Karpas-422 (cell line): ENCODE measurements around the gene MAIP1. TPM values are rescaled to one million over a fixed set of nuclear protein-coding genes. Genes with fewer than 3 reads are reported as not detected.

Experiments
- DNase-seq: peaks from one replicate; pipeline ENCODE4 v3.0.0-alpha.2; 2015
- H2AFZ ChIP-seq: fragments of 200-600 bp; sonication (generic); 2 replicates; pipeline ENCODE4 v1.6.1; 2014; ENCODE audit warnings: antibody characterized with exemption, low read length, mixed read lengths
- H3K27ac ChIP-seq: fragments of 200-600 bp; sonication (generic); 2 replicates; pipeline ENCODE4 v1.5.1; 2014; ENCODE audit warnings: mild to moderate bottlenecking, low read length, moderate library complexity
- H3K27me3 ChIP-seq: fragments of 200-600 bp; sonication (generic); 2 replicates; pipeline ENCODE4 v1.6.1; 2014; ENCODE audit warnings: low read length, mixed read lengths
- H3K36me3 ChIP-seq: fragments of 200-600 bp; sonication (generic); 2 replicates; pipeline ENCODE4 v1.6.1; 2014; ENCODE audit warnings: low read length, mixed read lengths; ENCODE audit not compliant: insufficient read depth
- H3K4me1 ChIP-seq: fragments of 200-600 bp; sonication (generic); 2 replicates; pipeline ENCODE4 v1.6.1; 2014; ENCODE audit warnings: mild to moderate bottlenecking, low read length, mixed read lengths
- H3K4me2 ChIP-seq: fragments of 200-600 bp; sonication (generic); 2 replicates; pipeline ENCODE4 v1.6.1; 2014; ENCODE audit warnings: low read length, low read depth, mild to moderate bottlenecking; ENCODE audit not compliant: poor library complexity, severe bottlenecking
- H3K4me3 ChIP-seq: fragments of 200-600 bp; sonication (generic); 2 replicates; pipeline ENCODE4 v1.5.1; 2014; ENCODE audit warnings: mild to moderate bottlenecking, antibody characterized with exemption, low read length, mixed read lengths
- H3K79me2 ChIP-seq: fragments of 200-600 bp; sonication (generic); 2 replicates; pipeline ENCODE4 v1.6.1; 2014; ENCODE audit warnings: mild to moderate bottlenecking, low read length, mixed read lengths
- H3K9ac ChIP-seq: fragments of 200-600 bp; sonication (generic); 2 replicates; pipeline ENCODE4 v1.6.0; 2014; ENCODE audit warnings: low read length
- H3K9me2 ChIP-seq: fragments of 200-600 bp; sonication (generic), shearing (Covaris generic); replicated peaks from 2 replicates; pipeline ENCODE4 v1.6.0; 2014; ENCODE audit warnings: mild to moderate bottlenecking, low read length, moderate library complexity; ENCODE audit not compliant: insufficient read depth
- H3K9me3 ChIP-seq: fragments of 300-700, 200-600 bp; sonication (generic); 2 replicates; pipeline ENCODE4 v1.6.1; 2014; ENCODE audit warnings: low read length, mixed read lengths
- H4K20me1 ChIP-seq: fragments of 200-600 bp; sonication (generic); 2 replicates; pipeline ENCODE4 v1.6.1; 2014; ENCODE audit warnings: mild to moderate bottlenecking, antibody characterized with exemption, low read length, low read depth; ENCODE audit not compliant: insufficient read depth
- total RNA-seq: library from RNA; depleted of rRNA; stranded (reverse); fragments of >200 nt; shearing (Covaris generic); gene quantifications from 2 replicates; pipeline ENCODE4 v1.2.3, GENCODE V29; 2014; ENCODE audit warnings: low replicate concordance

Gene MAIP1
- total RNA-seq, 1 experiment from 2014 or later = 26.9 TPM

DNA sequence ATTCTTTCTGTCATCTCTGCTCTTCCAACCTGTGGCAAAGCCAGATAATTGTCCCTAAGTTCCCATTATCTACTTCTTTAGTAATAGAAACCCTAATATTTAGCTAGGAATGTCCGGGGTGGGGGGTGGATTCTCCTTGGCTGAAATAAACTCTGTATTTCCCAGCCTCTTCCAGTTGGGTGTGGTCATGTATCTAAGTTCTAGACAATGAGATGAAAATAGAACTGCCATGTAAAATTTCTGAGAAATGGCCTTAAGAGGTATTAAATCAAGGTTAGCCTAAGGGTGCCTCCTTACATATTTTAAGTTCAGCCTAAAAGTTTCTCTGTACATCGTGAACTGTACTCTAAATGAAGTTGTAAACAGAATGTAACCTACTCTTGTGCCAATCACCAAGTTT, 39.5 kb downstream of the MAIP1 start:
- H3K4me3 ChIP-seq = no peak overlapping the region
- no peaks in the 10 kb centered on the region for H3K9me3 ChIP-seq

DNA sequence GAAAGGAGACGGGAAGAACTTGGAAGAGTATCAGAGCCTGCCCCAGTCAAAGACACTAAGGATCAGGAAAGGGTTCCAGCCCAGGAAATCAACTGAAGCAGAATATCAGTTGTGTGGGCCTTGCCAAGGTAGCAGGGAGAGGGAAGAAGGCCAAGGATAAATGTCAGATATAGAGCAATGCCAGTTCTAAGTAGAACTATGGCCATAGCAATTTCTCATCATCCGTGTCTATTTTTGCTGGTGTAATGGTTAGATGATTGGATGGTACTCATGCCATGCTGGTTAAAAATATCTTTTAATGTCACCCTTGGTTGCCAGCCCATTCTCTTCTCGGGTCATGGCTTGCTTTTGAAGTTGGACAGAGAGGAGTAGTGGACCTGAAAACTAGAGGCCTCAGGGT, 41.9 kb downstream of the MAIP1 start:
- no peak for DNase-seq
- H4K20me1 ChIP-seq = no peaks in the 10 kb centered on the region
- no peaks in the 10 kb centered on the region for H3K79me2 ChIP-seq
- no peaks in the 10 kb centered on the region for H3K27me3 ChIP-seq
- no peak overlapping the region for H3K4me3 ChIP-seq
- no peak overlapping the region for H3K4me2 ChIP-seq
- no peaks in the 10 kb centered on the region for H3K9me2 ChIP-seq
- H3K27ac ChIP-seq = no peak overlapping the region
- no peaks in the 10 kb centered on the region for H3K9me3 ChIP-seq
- no peak overlapping the region for H2AFZ ChIP-seq
- H3K4me1 ChIP-seq = no peaks in the 10 kb centered on the region
- no peaks in the 10 kb centered on the region for H3K36me3 ChIP-seq
- no peak overlapping the region for H3K9ac ChIP-seq

More for the DNA sequence above, 39.5 kb downstream of the MAIP1 start:
- no peak for DNase-seq
- no peaks in the 10 kb centered on the region for H4K20me1 ChIP-seq
- H2AFZ ChIP-seq = no peak overlapping the region
- no peaks in the 10 kb centered on the region for H3K79me2 ChIP-seq
- H3K27me3 ChIP-seq = no peaks in the 10 kb centered on the region
- H3K27ac ChIP-seq = no peak overlapping the region
- no peaks in the 10 kb centered on the region for H3K4me1 ChIP-seq
- H3K4me2 ChIP-seq = no peak overlapping the region
- no peaks in the 10 kb centered on the region for H3K36me3 ChIP-seq
- no peak overlapping the region for H3K9ac ChIP-seq
- no peaks in the 10 kb centered on the region for H3K9me2 ChIP-seq

DNA sequence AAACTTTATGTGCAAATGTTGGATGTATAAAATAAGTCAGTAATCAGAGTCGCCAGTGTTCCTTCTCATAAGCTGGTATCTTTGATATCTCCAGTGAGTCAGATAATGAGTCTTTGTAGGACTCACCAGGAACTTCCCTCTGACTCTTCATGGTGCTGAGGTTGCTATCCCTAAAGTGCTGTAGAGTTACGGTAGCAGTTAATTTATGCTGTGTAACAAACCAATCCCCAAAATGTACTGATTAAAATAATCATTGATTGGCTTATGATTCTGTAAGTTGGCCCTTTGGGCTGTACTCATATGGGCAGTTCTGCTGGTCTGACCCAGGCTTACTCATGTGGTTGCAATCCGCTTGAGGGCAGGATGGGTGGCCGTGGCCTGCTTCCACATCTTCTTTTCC, 43.8 kb downstream of the MAIP1 start:
- Histone ChIP-seq H3K27me3 (no peaks in the 10 kb centered on the region), H3K79me2 (no peaks in the 10 kb centered on the region), H2AFZ (no peak overlapping the region), H3K4me2 (no peak overlapping the region), H4K20me1 (no peaks in the 10 kb centered on the region), H3K4me3 (no peak overlapping the region), H3K27ac (no peak overlapping the region), H3K36me3 (no peaks in the 10 kb centered on the region), H3K9ac (no peak overlapping the region), H3K9me2 (no peaks in the 10 kb centered on the region), H3K9me3 (no peaks in the 10 kb centered on the region), H3K4me1 (no peaks in the 10 kb centered on the region)
- DNase-seq = no peak

DNA sequence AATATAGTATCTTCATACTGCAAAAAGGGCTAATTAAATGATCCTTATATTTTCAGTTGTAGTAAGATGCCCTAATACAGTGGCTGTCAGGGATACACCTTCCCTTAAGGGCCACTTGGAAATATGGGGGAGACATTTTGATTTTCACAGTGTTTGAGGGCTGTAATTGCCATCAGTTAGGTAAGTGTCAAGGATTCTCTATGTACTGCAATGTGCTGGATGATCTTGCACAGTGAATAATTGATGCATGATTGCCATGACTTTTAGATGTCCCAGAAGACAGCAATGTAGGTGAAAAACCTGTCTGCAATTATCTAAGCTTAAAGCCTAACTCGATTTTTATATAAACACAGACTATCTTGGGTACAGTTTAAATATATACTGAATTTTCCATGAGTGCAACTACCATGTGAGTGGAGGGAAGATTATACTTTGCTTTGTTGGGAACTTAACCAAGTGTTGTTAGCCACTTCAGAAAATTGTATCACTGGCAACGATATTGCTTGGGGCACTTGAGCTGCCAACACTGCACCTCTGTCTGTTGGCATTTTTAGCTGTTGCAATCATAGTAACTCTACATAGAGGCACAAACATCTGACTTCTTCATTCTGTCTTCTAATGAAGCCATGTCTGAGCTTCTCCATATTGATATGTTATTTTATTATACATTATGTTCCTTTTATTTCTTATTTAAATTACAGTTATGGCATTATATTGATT, 45.2 kb downstream of the MAIP1 start:
- no peaks in the 10 kb centered on the region for H4K20me1 ChIP-seq
- no peak overlapping the region for H3K4me3 ChIP-seq
- no peak overlapping the region for H2AFZ ChIP-seq
- H3K27me3 ChIP-seq = no peaks in the 10 kb centered on the region
- no peak for DNase-seq
- H3K9ac ChIP-seq = no peak overlapping the region
- H3K9me2 ChIP-seq = no peaks in the 10 kb centered on the region
- H3K9me3 ChIP-seq = no peaks in the 10 kb centered on the region
- no peaks in the 10 kb centered on the region for H3K79me2 ChIP-seq
- H3K4me2 ChIP-seq = no peak overlapping the region
- H3K27ac ChIP-seq = no peak overlapping the region
- no peaks in the 10 kb centered on the region for H3K4me1 ChIP-seq
- no peaks in the 10 kb centered on the region for H3K36me3 ChIP-seq

- Histone ChIP-seq H3K36me3 (no peaks in the 10 kb centered on the region), H3K4me1 (no peaks in the 10 kb centered on the region), H4K20me1 (no peaks in the 10 kb centered on the region), H3K4me2 (no peak overlapping the region), H3K9me3 (no peaks in the 10 kb centered on the region), H3K4me3 (no peak overlapping the region), H3K27me3 (no peaks in the 10 kb centered on the region), H3K27ac (no peak overlapping the region), H3K79me2 (no peaks in the 10 kb centered on the region), H3K9ac (no peak overlapping the region), H3K9me2 (no peaks in the 10 kb centered on the region), H2AFZ (no peak overlapping the region)
- no peak for DNase-seq
Observed at GRCh38 chr2:200003444-200003843, 48.1 kb downstream of the MAIP1 start.

DNA sequence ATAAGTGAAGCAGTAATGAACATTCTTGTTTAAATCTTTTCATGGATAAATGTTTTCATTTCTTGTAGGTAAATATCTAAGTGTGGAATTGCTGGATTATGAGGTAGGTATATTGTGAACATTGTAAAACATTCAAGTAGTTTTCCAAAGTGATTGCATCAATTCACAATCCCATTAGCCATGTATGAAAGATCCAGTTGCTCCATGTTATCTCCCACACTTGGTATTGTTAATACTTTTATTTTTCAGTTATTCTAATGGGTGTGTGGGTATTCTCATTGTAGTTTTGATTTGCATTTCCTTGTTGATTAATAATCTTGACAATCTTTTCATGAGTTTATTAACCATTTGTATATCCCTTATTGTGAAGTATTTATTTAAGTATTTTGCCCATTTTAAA, 50.3 kb downstream of the MAIP1 start:
- Histone ChIP-seq H2AFZ (no peak overlapping the region), H3K79me2 (no peaks in the 10 kb centered on the region), H3K4me3 (no peak overlapping the region), H4K20me1 (no peaks in the 10 kb centered on the region), H3K4me1 (no peaks in the 10 kb centered on the region), H3K9me2 (no peaks in the 10 kb centered on the region), H3K36me3 (no peaks in the 10 kb centered on the region), H3K27ac (no peak overlapping the region), H3K4me2 (no peak overlapping the region), H3K9me3 (no peaks in the 10 kb centered on the region), H3K9ac (no peak overlapping the region), H3K27me3 (no peaks in the 10 kb centered on the region)
- DNase-seq = no peak

GRCh38 chr2:200007306-200007705, 51.9 kb downstream of the MAIP1 start:
- Histone ChIP-seq H3K4me2 (no peak overlapping the region), H3K27ac (no peak overlapping the region), H3K4me3 (no peak overlapping the region), H2AFZ (no peak overlapping the region), H3K27me3 (no peaks in the 10 kb centered on the region), H3K9me3 (no peaks in the 10 kb centered on the region), H3K36me3 (no peaks in the 10 kb centered on the region), H3K9ac (no peak overlapping the region), H3K4me1 (no peaks in the 10 kb centered on the region), H4K20me1 (no peaks in the 10 kb centered on the region), H3K79me2 (no peaks in the 10 kb centered on the region), H3K9me2 (no peaks in the 10 kb centered on the region)
- DNase-seq = no peak

DNA sequence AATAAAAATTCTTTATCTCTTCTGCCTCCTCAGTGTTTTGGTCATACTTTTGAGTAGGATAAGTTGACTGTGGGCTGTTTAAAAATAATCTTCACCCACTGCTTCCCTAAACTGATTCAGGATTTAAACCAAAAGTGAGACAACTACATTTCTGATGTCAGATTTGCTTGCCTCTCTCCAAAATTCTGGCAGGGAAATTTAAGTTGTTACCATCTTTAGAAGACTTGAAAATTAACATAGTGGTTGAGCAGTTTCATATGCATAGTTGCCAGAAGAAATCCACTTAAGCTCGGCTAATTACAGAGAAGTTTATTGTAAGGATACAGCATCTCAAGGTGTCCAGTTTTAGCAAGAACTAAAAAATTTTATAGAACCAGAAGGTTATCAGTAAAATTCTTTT, 57.0 kb downstream of the MAIP1 start:
- Histone ChIP-seq H3K9me3 (no peaks in the 10 kb centered on the region; the same call in 1 of the 2 replicates), H3K27ac (no peak overlapping the region)
- no peak for DNase-seq

More for the DNA sequence above, 57.0 kb downstream of the MAIP1 start:
- H4K20me1 ChIP-seq = no peaks in the 10 kb centered on the region
- H3K4me3 ChIP-seq = no peak overlapping the region
- no peaks in the 10 kb centered on the region for H3K9me2 ChIP-seq
- H2AFZ ChIP-seq = no peak overlapping the region
- H3K27me3 ChIP-seq = no peaks in the 10 kb centered on the region
- no peaks in the 10 kb centered on the region for H3K36me3 ChIP-seq
- H3K4me2 ChIP-seq = no peak overlapping the region
- H3K9ac ChIP-seq = no peak overlapping the region
- H3K4me1 ChIP-seq = no peaks in the 10 kb centered on the region
- no peaks in the 10 kb centered on the region for H3K79me2 ChIP-seq
